Endometrium (tissue), 2 donors: ENCODE data around the gene ZBTB12.
"Not testable (repeated sequence)": the region's sequence is repeated elsewhere in the genome, so short reads cannot be mapped to it uniquely, and the experiment has no call there.

Experiments
- FAIRE-seq: peaks from 2 replicates; lab custom pipeline; 2012; peaks lifted over from hg19 to GRCh38; lab: Jason Lieb, UNC
- donor health status: control.
- donor health status: control.

The ZBTB12 gene

DNA sequence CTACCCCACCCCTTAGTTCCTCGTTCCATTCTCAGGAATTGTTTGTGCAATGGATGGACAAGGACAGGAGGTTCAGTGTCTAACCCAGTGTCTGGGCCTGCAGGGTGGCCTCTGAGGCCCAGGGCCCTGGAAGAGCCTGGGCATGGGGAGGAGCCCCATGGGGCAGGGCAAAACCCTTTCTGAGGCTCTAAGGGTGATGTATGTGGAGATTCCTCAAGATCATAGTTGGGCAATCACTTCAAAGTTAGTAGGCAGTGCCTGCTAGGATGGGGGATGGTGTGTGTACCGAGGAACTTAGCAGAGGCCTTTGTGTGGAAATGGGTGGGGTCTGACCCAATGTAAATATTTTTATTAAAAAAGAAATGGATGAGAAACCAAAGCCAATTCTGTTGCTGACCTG lies 18.9 kb upstream of the ZBTB12 start:
- FAIRE-seq, result no peak

DNA sequence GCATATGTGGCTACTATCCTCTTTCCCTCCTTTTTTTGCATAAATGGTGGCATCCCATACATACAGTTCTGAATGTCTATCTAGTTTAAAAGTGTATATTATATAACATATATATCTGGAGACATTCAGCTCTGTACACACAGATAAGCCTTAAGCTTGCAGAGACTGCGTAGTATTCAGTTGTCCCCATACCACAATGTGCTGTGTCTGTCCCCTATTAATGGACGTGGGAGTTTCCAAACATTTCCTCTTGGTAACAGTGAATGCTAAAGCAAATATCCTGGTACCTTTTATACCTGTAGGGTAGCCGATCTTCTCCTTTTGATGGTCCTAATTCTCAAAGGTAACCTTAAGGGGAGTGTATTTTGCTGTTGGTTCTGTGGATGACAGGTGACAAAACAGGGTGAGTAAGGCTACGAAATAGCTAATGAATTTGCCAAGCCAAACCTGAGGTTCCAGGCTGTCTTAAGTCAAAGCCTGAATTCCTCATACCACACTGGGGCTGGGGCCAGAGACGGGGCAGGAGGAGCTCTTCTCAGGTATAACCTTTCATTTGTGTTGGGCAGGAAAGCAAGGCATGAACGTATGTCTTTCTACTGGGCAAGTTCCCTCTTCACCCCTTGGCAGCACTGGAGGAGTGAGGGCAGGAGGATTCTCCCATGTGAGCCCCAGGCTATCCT lies 17.9 kb upstream of the ZBTB12 start:
- no peak for FAIRE-seq

DNA sequence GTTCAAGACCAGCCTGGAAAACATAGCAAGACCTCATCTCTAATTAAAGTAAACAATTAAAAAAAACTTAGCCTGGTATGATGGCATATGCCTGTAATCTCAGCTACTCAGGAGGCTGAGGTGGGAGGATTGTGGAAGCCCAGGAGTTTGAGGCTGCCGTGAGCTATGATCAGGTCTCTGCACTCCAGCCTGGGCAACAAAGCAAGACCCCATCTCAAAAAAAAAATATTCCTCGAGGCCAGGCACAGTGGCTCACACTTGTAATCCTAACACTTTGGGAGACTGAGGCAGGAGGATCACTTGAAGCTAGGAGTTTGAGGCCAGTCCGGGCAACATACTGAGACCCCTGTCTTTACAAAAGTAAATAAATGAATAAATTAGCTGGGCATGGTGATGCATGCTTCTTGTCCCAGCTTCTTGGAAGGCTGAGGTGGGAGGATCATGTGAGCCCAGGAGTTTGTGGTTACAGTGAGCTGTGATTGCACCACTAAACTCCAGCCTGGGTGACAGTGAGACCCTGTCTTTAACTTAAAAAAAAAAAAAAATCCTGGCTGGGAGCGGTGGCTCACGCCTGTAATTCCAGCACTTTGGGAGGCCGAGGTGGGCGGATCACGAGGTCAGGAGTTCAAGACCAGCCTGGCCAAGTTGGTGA lies 16.3 kb upstream of the ZBTB12 start:
- FAIRE-seq, result no peak

DNA sequence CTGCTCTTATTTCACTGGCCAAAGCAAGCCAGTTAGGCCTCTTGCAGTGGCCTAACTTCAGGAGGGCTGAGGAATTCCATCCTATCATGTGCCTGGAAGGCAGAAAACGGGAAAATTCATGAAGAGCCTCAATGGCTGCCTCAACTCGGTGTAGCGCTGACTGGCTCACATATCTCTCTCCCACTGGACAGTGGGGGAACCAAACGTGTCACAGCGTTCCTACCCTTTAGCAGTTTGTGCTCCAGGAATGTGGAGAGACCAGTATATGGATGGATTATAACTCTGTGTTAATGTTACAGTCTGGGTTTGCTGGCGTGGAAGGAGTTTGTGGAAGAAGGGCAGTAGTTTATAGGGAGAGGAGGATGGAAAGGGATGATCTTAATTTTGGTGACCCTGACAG lies 13.9 kb upstream of the ZBTB12 start:
- FAIRE-seq, result no peak

DNA sequence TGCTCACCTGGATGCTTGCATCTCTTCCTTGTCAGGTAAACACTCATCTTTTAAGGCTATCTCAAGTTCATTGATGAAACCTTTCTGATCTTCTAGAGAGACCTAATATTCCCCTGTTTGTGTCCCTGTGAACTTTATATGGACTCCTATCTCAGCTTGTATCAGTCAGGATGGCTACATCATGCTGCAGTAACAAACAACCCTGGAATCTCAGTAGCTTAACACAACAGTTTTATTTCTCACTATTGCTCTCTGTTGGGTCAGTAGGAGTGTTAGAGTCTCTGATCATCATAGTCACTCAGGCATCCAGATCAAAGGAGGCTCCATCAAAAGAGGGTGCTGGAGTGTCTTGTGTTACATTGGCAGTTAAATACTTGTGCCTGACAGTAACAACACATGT lies 13.5 kb upstream of the ZBTB12 start:
- FAIRE-seq, result no peak

DNA sequence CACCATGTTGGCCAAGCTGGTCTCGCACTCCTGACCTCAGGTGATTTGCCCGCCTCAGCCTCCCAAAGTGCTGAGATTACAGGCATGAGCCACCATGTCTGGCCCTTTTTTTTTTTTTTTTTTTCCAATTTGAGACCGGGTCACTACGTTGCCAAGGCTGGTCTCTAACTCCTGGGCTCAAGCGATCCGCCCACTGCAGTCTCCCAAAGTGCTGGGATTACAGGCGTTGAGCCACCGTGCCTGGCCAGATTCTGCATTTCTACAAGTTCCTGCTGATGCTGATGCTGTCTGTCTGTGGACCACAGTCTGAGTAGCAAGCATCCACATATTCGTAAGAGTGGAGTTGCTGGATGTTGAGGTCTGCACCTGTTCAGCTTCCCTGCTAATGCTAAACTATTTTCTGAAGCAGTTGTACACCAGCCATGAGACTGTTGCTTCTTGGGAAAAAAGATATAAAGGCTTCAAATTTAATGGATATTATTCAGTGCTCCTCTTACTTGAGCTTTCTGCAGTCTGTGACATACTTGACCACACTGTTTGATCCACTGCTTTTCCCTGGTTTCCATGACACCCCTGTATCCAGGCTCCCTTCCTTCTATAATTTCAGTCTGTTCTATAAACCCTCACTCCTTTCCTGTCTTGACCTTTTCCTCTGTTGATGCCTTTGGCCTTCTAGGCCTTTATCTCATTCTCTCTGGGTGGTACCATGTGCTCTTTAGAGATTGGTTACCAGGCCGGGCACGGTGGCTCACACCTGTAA lies 10.1 kb upstream of the ZBTB12 start:
- FAIRE-seq, result no peak

DNA sequence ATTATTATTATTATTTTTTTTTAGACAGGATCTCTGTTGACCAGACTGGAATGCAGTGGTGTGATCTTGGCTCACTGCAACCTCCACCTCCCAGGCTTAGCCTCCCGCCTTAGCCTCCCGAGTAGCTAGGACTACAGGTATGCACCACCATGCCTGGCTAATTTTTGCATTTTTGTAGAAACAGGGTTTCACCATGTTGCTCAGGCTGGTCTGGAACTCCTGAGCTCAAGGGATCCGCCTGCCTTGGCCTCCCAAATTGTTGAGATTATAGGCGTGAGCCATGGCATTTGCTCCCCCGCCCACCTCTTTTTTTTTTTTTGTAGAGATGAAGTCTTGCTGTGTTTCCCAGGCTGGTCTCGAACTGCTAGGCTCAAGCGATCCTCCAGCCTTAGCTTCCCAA lies 7.4 kb upstream of the ZBTB12 start:
- FAIRE-seq, result not testable (repeated sequence)

DNA sequence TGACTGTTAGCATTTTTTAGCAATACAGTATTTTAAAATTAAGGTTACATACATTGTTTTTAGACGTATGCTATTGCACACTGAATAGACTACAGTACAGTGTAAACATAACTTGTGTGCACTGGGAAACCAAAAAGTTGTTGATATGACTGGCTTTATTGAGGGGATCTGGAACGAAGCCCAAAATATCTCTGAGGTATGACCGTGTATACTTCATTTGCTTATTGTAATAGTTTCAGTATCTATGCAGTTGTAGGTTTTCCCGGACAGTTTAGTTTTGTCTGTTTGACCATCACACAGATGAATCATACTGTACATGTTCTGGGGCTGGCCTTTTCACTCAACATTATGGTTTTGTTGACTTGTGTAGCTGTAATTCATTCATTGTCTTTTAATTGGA lies 6.9 kb upstream of the ZBTB12 start:
- no peak for FAIRE-seq

DNA sequence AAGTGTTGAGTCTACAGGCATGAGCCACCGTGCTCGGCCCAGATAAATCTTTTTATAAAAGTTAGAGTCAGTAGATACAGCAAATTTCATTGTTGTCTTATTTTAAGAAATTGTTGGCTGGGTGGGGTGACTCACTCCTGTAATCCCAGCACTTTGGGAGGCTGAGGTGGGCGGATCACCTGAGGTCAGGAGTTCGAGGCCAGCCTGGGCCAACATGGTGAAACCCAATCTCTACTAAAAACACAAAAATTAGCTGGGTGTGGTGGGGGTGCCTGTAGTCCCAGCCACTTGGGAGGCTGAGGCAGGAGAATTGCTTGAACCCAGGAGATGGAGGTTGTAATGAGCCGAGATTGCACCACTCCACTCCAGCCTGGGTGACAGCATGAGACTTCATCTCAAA lies 6.4 kb upstream of the ZBTB12 start:
- FAIRE-seq, result not testable (repeated sequence)

DNA sequence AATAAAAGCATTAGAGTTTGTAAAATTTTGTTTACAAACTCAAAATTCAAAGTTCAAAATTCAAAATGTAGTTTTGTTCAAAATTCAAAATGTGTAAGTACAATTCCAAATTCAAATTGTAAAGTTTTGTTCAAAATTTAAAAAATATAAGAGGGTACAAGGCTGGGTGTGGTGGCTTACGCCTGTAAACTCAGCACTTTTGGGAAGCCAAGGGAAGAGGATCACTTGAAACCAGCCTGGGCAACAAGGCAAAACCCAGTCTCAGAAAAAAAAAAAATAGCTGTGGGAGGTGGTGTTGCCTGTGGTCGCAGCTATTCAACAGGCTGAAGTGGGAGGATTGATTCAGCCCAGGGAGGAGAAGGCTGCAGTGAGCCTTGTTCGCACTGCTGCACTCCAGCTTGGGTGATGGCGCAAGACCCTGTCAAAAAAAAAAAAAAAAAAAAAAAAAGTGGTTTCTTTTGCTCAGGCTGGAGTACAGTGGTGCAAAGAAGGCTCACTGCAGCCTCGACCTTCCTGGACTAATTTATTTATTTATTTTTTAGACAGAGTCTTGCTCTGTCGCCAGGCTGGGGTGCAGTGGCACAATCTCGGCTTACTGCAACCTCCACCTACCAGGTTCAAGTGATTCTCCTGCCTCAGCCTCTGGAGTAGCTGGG lies 5.4 kb upstream of the ZBTB12 start:
- FAIRE-seq, result no peak

DNA sequence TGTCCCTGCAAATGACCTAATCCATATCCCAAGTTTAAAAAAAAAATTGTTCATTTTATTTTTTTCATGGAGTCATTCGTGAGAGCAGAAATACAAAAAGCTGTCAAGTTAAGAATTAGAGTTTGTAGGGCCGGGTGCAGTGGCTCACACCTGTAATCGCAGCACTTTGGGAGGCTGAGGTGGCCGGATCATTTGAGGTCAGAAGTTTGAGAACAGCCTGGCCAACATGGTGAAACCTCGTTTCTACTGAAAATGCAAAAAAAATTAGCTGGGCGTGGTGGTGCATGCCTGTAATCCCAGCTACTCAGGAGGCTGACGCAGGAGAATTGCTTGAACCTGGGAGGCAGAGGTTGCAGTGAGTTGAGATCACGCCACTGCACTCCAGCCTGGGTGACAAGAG lies 4.8 kb upstream of the ZBTB12 start:
- FAIRE-seq, result not testable (repeated sequence)

DNA sequence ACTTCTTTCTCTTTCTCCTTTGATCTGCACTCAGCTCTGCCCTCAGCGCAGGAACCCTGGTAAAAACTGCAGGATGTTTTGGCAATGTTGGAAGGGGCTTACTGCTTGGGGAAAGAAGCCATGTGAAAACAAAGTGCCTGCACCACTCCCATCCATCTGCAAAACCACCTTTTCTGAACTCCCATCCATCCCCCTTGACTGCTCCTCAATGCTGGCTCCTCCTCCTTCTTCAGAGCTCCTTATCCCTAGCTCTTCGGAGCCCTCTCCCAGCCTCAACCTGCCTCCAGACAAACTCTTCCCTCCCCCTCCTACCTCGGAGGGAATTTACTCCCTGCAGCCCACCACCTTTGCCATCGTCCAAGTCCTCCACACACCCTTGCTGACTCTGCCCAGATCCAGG lies 4.2 kb upstream of the ZBTB12 start:
- no peak for FAIRE-seq

DNA sequence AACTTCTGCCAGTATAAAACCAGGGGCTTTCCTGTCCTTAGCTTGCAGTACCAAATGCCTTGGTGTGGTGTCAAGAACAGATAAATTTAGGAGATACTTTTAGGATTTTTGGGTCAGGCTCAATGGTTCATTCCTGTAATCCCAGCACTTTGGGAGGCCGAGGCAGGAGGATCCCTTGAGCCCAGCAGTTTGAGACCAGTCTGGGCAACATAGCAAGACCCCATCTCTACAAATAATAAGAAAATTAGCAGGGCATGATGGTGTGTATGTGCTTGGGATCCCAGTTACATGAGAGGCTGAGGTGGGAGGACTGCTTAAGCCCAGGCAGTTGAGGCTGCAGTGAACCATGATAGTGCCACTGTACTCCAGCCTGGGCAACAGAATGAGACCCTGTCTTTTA lies 3.2 kb upstream of the ZBTB12 start:
- no peak for FAIRE-seq

DNA sequence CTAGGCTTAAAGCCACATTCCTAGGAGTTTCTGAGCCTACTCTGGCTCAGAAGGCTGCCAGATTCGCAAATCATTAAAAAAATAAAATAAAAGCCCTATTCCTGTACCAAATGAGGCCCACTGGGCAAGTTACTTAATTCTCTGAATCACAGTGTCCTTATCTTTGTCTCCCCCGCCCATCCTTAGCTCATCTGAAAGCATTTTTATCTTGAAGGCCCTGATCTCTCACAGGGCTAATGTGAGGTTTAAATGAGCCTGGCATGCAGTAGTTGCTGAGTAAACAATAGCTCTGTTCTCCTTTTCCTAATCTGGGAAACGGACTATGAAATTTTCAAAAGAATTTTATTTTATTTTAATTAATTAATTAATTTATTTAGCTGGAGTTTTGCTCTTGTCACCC lies 2.1 kb upstream of the ZBTB12 start:
- FAIRE-seq, result no peak

DNA sequence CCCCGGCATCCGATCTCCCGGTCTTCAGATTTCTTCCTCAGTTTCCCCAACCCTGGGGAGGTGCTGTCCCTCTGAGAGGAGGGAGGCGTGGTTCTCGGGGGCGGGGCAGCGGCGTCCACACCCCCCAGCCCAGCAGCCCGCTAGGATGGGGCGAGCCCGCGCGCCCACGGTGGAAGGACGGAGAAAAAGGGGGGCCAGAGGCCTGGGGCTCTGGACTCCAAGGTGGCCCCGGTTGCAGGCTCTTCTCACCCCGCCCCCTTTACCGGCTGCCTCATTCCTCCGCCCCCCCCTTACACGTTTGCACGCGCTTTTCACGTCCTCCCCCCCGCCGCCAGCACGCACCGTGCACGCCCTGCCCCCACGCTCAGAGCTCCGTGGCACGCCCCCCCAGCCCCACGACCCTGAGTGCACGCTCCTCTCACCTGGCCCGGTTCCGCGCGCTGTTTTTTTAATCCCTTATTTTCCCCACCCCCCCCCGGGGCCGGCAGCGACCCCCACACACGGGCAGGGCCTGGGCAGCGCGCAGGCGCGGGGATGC lies 402 bp downstream of the ZBTB12 start:
- no peak for FAIRE-seq

DNA sequence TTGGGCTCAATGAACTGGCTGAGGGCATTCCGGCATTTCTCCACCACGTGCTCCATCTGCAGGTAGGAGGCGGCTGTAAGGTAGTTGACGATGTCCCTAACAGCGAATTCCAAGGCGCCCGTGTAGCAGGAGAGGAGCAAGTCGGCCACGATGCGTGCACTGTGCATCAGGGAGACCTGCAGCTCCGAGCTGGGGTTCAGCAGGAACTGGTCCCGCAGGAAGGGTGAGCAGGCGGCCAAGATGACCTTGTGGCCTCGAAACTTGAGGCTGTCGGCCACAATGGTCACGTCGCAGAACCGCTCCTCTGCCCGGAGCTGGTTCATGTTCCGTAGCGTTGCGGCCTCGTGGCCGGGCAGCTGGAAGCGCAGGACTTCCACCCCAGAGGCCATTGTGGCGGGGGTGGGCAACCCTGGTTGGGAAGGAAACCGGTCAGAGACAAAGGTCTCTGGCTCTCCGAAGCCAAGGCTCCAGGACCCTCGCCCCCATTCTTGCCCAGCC lies 920 bp downstream of the ZBTB12 start:
- no peak for FAIRE-seq

DNA sequence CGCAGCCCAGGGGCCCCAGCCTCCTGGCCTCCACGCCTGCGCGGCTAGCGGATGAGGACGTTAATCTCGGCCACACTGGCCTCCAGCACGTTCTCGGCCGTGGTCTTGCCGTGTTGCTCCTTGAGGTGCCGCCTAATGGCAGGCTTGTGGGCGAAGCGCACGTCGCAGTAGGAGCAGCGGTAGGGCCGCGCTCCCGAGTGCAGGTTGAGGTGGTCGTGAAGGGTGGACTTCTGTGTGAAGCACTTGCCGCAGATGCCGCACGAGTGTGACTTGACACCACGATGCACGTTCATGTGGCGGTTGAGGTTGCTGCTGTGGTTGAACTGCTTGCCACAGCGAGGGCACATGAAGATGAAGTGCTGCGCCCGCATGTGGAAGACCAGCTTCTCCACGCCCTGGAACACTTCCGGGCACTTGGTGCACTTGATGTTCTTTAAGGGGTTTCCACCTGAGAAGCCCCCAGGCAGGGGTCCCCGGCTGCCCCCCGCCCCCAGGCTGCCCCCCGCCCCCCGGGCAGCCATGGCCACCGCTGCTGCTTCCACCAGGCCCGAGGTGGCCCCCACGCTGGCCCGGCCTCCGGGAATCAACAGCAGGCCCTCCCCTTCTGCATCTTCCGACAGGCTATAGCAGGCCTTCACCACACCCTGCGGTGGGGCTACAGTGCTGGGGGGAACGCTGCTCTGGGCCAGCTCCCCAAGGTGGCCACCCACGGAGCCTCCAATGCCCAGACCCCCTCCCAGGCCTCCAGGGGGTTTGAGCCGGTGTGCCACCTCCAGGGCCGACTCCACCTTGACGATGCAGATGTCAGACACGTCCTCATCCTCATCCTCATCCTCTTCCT lies 1.8 kb downstream of the ZBTB12 start:
- no peak for FAIRE-seq

DNA sequence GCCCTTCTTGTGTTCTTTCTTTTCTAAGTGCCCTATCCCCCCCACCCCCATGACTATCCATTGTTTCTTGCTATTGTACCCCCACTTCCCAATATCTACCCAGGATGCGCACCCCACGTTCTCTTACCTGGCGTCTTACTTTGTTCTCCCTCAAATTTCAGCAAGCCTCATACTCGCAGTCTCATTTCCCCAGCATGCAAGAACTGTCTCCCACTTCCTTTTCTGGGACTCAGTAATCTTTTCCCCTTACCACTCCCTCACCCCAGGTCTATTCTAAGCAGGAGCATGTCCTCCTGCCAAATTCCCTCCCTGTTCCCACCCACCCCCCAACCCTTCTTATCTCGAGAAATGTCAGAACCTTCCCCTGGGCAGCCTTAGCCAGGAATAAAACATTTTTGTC lies 2.7 kb downstream of the ZBTB12 start:
- no peak for FAIRE-seq

DNA sequence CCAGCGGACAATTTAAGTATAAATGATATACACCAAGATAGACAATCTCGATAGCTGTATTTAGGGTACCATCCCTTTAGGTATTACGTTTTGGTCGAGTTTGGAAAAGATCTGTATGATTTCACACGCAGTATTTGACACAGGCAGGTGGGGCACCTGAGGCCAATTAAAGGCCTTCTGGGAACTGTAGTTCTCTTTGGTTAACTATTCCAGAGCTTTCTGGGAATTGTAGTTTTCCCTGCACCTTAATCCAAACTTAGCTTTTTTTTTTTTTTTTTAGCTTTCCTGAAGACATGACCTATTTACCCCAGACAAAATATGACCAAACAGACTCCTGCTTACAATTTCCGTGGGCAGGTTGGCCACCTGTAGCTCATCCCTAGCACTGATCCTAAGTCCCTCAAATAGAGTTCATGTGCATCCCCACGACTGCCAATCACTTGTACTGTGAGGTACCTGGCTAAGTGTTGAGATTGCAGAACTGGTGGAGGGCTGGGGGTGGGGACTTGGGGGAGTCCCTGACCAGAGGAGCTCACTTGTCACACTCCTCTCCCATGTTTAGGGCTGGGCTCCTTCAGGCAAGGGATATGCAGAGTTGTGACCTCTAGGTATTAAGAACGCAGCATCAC lies 3.4 kb downstream of the ZBTB12 start:
- FAIRE-seq, result no peak

DNA sequence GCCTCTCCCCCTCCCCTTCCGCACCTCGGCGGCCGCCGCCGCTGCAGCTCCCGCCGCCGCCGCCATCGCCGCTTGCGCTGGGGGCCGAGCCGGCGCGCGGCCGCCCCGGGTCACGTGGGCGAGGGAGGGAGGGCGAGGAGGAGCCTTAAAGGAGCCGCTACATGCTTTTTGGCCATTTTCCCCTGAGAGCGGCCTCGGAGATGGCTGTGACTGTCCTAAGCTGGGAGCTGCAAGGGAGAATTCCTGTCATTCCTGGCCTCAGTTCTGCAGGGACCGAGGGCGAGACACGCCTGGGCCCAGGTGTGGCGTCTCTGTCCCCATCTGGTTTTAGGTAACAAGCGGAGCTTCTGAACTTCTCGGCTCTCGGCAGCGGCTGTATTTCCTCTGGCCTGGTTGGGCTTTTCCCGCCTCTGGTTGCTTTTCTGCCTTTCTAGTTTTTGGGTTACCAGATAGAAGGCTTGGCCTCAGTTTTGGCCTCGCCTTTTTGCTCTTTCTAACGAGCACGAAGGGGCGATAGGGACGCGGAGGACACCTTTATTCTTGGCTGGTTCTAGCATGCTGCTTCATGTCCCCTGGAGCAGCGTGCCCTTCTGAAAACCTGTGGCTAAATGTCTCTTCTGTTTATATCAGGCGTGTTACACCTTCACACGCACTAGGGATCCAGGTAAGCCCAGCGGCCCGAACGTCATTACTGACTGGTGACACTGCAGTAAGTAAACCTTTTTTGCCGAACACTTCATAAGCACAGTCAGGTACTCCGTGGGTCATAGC lies 4.1 kb downstream of the ZBTB12 start, which contains the start of gene EHMT2:
TSS of gene EHMT2 (minus strand) at position 87 of the 771 bp plus-strand sequence. CDS start at position 66, 21 bp downstream.
- no peak for FAIRE-seq
